Measurements from ENCODE around the gene ACAA1. TPM values are rescaled to one million over a fixed set of nuclear protein-coding genes. Genes with fewer than 3 reads are reported as not detected.
A peak's percentile ranks its signal among the peaks of the same experiment; 100 is the strongest.

ACAA1 gene
- total RNA-seq, 2 donors from 2014 or later: 29.8 to 41.9 TPM

DNA sequence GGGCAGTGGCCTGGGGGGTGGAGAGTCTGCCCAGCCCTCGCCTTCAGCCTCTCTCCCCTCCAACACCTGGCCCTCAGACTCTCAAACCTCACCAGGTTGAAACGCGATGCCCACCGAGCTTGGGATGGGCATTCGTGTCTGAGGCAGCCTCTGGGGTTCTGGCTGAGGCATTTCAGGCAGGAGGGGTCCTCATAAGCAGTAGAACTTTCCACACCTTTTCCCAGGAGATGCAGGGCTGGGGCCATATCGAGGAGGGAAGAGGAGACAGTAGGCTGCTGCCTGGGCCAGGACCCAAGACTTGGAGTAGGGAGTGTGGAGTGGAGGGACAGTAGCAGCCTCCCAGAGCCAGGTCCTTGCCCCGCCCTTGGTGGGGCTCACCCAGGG is 24.6 kb downstream of the ACAA1 start:
- DNase-seq (ENCODE audit: low spot score): peak; percentile 80
- intact Hi-C loops (cut with DNase I): no loop called here

DNA sequence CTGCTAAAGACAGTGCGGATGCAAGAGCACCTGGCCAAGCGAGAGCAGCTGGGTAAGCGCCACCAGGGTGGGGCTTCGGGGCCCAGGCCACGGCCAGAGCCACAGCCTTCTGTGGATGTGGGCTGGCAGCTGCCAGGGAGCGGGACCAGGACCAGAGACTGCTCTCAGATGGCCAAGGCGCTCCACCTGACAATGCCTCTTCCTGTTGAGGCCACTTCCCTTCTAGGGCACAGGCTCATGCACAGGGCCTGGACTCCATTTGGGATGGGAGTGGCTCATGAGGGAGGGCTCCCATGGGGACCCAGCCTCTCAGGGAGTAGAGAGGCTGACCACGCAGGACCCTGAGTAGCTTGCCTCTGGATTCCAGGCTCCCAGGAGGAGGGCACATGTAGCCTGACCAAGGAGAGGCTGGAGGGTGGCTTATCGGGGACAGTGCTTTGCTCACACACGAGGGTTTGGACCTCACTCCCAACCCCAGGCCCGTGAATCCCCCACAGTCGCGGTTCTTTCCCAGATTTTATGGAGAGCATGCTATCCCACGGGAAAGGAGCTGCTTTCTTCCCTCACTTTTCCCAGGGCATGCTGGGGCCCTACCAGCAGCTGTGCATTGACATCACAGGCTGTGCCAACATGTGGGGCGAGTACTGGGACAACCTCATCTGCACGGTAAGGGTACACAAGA is 25.1 kb downstream of the ACAA1 start:
- intact Hi-C loops (cut with DNase I): no loop called here
- peak; percentile 62 for DNase-seq (ENCODE audit: low spot score)

DNA sequence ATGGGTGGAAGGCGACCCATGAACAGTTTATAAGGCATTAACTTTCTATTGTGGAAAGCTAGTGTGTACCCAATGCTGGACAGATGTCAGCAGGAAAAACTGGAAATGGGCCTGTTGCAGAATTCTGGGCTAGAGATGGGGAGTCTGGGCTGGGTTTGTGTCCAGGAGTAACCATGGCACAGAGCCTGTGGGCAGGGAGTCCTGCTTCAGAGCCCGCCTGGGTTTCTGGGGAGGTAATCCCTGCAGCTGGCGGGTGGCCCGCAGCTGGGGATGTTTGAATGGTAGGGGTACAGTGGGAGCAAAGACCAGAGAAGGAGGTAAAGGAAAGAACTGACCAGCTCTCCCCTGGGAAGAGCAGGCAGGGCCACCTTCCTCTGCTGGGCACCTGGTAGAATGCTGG is 25.7 kb downstream of the ACAA1 start:
- DNase-seq (ENCODE audit: low spot score): peak; percentile 55

DNA sequence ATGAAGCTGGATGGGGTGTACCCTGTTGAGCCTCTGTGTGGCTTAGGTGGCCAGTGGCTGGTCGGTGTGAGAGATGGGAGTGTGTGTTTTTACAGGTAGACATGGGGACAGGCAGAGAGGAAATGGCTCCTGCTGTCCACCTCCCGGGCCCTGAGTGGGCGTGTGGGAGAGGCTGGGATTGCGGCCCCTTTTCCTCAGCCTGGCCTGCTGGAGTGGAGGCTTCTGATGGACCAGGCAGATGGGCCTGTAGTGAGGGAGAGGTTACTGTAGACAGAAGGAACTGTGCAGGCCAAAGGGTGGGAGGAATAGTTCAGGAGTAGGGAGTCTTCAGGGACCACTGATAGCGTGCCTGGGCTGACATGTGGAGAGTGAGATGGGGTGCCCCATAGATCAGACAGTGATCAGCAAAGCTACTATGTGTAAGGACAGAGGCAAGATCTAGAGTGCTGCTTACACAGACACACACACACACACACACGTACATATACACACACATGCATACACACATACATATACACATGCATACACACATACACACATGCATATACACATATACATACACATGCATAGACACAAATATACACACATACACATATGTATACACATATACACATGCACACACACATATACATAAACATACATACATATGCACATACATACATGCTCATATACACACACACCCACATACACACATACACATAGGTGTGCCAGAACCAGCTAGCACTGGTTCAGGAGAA is 26.4 kb downstream of the ACAA1 start:
- peak; percentile 54 for DNase-seq (ENCODE audit: low spot score)
- intact Hi-C loops (cut with DNase I): no loop called here

More for the DNA sequence above, 25.7 kb downstream of the ACAA1 start:
- intact Hi-C loops (cut with DNase I): no loop called here

DNA sequence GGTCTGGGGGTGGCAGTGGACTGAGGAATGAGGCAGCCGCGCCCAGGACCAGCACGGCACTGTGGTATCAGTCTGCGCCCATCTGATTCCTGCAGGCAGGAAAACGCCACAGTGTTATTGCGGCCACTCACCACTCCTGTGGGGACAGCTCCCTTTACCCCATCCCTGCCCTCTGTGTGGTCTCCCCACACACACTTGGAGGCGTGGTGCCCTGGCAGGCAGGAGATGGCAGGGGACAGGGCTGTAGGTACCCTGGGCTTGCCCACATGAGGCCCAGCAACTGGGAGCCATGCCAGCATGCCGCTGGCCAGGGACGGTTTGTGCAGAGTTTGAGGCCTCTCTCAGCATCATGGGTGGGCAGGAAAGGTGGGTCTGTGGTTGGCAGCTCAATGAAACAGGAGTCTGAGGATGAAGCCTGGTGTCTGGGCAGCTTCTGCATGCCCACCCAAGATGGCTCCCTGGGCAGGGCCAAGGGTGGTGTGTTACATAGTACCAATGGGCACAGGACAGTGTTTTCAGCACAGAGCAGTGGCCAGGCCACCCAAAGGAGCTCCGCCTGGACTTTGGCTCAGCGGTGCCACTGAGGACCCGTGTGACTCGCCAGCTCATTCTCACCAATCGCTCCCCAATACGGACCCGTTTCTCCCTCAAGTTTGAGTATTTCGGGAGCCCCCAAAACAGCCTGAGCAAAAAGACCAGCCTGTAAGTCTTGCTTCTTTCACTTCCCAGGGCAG is 27.2 kb downstream of the ACAA1 start:
- peak; percentile 66 for DNase-seq (ENCODE audit: low spot score)
- intact Hi-C loops (cut with DNase I): loop anchor here in 1 of 2 donors (10.0 kb wide), 1 partner anchor 1275 kb away; the partner anchor contains the start of gene SLC25A38

- intact Hi-C loops (cut with DNase I): loop anchor here in 1 of 2 donors (10.0 kb wide), 1 partner anchor 1276 kb away; the partner anchor contains the start of gene SLC25A38
- DNase-seq (ENCODE audit: low spot score): peak; percentile 66
Measured at GRCh38 chr3:38108649-38109579, 28.0 kb downstream of the ACAA1 start.

GRCh38 chr3:38107911-38108648 is 28.8 kb downstream of the ACAA1 start:
- intact Hi-C loops (cut with DNase I): loop anchor here in 1 of 2 donors (10.0 kb wide), 1 partner anchor 1277 kb away; the partner anchor contains the start of gene SLC25A38
- peak; percentile 75 for DNase-seq (ENCODE audit: low spot score)

DNA sequence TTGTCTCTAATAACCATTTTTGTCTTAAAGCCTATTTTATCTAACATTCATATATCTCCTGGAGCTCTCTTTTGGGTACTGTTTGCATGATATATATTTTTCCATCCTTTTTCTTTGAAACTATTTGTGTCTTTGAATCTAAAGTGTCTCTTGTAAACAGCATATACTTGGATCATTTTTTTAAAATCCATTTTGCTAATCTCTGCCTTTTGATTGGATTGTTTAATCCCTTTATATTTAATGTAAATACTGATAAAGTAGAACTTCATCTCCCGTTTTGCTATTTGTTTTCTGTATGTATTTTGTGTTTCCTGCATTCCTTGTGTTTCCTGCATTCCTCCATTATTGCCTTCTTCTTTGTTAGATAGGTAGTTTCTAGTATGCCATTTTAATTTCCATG is 31.4 kb downstream of the ACAA1 start:
- intact Hi-C loops (cut with DNase I): loop anchor here in 1 of 2 donors (10.0 kb wide), 1 partner anchor 1279 kb away; the partner anchor contains the start of gene SLC25A38
- DNase-seq (ENCODE audit: low spot score): no peak

- intact Hi-C loops (cut with DNase I): loop anchor here in 1 of 2 donors (10.0 kb wide), 1 partner anchor 1282 kb away; the partner anchor contains the start of gene SLC25A38
- DNase-seq (ENCODE audit: low spot score): no peak
Measured at GRCh38 chr3:38102444-38102814, 34.5 kb downstream of the ACAA1 start.

DNA sequence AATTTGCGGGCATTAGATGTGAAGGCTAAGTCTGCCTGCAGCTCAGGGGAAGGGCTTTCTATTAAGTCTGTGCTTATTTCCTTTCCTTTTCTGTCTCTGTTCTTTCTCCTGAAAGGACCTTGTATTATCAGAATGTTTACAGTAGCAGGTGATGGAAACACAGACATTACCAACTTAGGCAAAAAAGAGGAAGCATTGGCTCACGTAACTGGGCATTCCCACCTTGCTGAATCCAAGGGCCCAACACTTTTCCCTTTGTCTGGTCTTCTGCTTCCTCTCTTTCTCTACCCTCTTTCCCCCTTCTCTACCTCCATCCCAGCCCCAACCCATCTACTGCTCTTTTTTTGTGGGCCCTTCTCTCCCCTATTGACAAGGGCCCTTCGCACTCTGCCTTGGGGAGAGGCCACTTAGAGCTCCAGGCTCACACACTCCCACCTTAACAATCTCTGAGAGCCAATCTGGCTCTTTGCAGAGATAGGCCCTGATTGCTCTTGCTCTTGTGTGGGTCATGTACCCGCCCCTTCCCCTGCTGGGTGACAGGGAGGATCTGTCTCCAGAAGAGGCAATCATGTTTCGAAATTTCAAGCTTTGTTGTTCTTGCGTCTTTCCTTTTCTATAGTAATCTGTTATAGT is 35.0 kb downstream of the ACAA1 start:
- intact Hi-C loops (cut with DNase I): loop anchor here in 1 of 2 donors (10.0 kb wide), 1 partner anchor 1283 kb away; the partner anchor contains the start of gene SLC25A38
- no peak for DNase-seq (ENCODE audit: low spot score)

DNA sequence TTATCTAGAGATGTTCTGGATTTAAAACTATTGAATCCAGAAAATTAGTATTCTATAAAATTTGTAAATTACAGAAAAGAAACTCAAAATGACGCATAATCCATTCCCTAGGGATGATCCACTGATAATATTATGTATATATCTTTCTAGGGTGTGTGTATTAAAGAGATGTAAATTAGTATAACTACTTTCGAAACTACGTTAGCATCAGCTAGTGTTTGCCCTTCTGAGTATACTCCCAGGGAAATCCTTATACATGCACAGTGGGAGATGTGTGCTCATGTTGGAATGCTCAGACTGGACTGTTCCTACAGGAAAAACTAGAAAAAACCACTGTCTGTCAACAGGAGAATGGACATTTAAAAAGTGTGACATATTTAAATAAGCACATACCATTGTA is 36.4 kb downstream of the ACAA1 start:
- no peak for DNase-seq (ENCODE audit: low spot score)
- intact Hi-C loops (cut with DNase I): loop anchor here in 1 of 2 donors (10.0 kb wide), 1 partner anchor 1284 kb away; the partner anchor contains the start of gene SLC25A38

- intact Hi-C loops (cut with DNase I): no loop called here
- DNase-seq (ENCODE audit: low spot score): no peak
Measured at GRCh38 chr3:38099518-38099917, 37.4 kb downstream of the ACAA1 start.

DNA sequence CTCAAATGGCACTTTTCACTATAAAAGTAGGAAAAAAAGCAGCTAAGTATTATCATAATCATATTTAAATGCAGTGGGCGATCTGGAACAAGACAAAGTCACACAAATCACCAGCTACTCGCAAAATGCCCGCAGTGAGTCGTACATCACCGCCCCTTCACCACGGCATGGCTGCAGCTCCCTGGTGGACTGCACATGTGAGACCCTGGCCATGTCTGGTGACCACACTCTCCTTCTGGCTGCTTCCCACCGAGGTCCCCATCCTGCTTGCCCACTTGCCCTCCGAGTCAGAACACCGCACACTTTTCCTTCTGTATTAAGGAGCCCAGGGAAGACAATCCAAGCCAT is 38.6 kb downstream of the ACAA1 start:
- intact Hi-C loops (cut with DNase I): no loop called here
- DNase-seq (ENCODE audit: low spot score): no peak

- intact Hi-C loops (cut with DNase I): no loop called here
- no peak for DNase-seq (ENCODE audit: low spot score)
Measured at GRCh38 chr3:38097446-38098375, 39.2 kb downstream of the ACAA1 start.

DNA sequence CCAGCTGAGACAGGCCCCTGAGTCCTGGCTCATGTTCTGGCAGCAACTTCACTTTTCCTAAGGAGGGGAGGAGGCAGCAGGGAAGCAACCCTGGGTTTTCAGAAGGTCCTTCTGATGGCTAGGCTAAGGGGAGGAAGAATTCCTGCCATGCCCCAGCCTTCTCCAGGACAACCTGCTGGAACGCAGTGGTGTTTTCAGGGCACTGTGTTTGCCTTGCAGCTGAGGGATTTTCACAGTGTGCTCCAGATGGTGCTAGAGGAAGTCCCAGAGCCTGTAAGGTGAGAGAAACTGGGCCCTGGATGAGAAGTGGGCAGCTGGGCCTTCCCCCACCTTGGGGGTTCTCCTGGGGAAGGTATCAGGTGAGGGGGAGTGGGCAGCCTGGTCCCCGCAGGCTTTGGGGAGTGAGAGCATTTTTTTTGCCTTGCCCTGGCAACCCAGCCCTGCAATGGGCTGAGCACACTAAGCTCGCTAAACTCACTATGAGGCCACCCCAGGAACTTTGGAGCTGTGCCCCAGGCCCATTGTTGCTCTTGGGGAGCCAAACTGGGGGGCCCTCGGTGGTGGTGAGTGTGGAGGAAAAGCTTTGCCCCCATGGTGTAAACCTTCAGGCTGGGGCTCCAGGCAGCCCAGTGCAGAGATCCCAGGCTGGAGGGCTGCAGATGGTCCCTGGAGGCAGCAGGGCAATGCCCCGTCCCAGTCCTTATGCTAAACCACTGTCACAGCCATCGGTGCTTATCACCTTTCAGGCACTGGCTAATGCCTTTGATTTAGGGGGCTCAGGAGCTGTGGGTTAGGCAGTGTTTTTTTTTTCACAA is 41.1 kb downstream of the ACAA1 start:
- no peak for DNase-seq (ENCODE audit: low spot score)
- intact Hi-C loops (cut with DNase I): loop anchor here in 1 of 2 donors (2.0 kb wide), 1 partner anchor 63 kb away; no protein-coding TSS in a partner anchor

- no peak for DNase-seq (ENCODE audit: low spot score)
- intact Hi-C loops (cut with DNase I): loop anchor here in 1 of 2 donors (2.0 kb wide), 1 partner anchor 64 kb away; no protein-coding TSS in a partner anchor
Measured at GRCh38 chr3:38094999-38095398, 41.9 kb downstream of the ACAA1 start.

Data from posterior vena cava (tissue), 2 donors.